ENCODE results near the gene KLHL26.

KLHL26 gene

GRCh38 chr19:18704971-18705370 is 68.1 kb downstream of the KLHL26 start:
- no peaks in the 10 kb centered on the region for H3K36me3 ChIP-seq (ENCODE audit: insufficient read depth, low read length)
- H3K27me3 ChIP-seq (ENCODE audit: insufficient read depth, low read length, poor library complexity): no peaks in the 10 kb centered on the region
- DNase-seq: no peak
- TF ChIP-seq CTCF (IDR thresholded peaks at IDR 0.05; ENCODE audit: borderline replicate concordance, extremely low read depth, low read length, poor library complexity, severe bottlenecking) (no peak), EZH2 (IDR thresholded peaks at IDR 0.05; ENCODE audit: borderline replicate concordance, low read depth, low read length, severe bottlenecking) (no peak)
- peaks cover 7% of the 10 kb centered on the region; the same call in 1 of the 2 replicates for H3K79me2 ChIP-seq (ENCODE audit: insufficient read depth, low read length)
- H2AFZ ChIP-seq (ENCODE audit: low read depth, low read length): no peak overlapping the region
- no peaks in the 10 kb centered on the region for H3K9me3 ChIP-seq (ENCODE audit: insufficient read depth, low read length, severe bottlenecking)
- H3K27ac ChIP-seq (ENCODE audit: low read length): no peak overlapping the region
- no peak overlapping the region for H3K4me2 ChIP-seq (ENCODE audit: insufficient read depth, low read length)
- H3K4me3 ChIP-seq (ENCODE audit: low read depth in 1 of 2, low read length in 2 of 2): no peak overlapping the region
- no peak for ATAC-seq (ENCODE audit: insufficient read depth, low read depth)
- peaks cover 12% of the 10 kb centered on the region for H3K4me1 ChIP-seq (ENCODE audit: insufficient read depth, low read length)
- H4K20me1 ChIP-seq (ENCODE audit: insufficient read depth, low read length): peaks cover 34% of the 10 kb centered on the region
- no peak overlapping the region for H3K9ac ChIP-seq (ENCODE audit: low read depth, low read length)

- Histone ChIP-seq H3K4me1 (ENCODE audit: insufficient read depth, low read length) (no peaks in the 10 kb centered on the region), H3K36me3 (ENCODE audit: insufficient read depth, low read length) (no peaks in the 10 kb centered on the region), H3K9ac (ENCODE audit: low read depth, low read length) (no peak overlapping the region), H3K9me3 (ENCODE audit: insufficient read depth, low read length, severe bottlenecking) (no peaks in the 10 kb centered on the region), H3K4me2 (ENCODE audit: insufficient read depth, low read length) (no peak overlapping the region), H2AFZ (ENCODE audit: low read depth, low read length) (no peak overlapping the region), H3K4me3 (ENCODE audit: low read depth in 1 of 2, low read length in 2 of 2) (no peak overlapping the region), H3K79me2 (ENCODE audit: insufficient read depth, low read length) (peaks cover 10% of the 10 kb centered on the region; the same call in 1 of the 2 replicates), H3K27ac (ENCODE audit: low read length) (no peak overlapping the region), H3K27me3 (ENCODE audit: insufficient read depth, low read length, poor library complexity) (no peaks in the 10 kb centered on the region), H4K20me1 (ENCODE audit: insufficient read depth, low read length) (peaks cover 31% of the 10 kb centered on the region)
- no peak; the same call in 2 of the 3 replicates for ATAC-seq (ENCODE audit: insufficient read depth, low read depth)
- no peak for DNase-seq
- TF ChIP-seq CTCF (IDR thresholded peaks at IDR 0.05; ENCODE audit: borderline replicate concordance, extremely low read depth, low read length, poor library complexity, severe bottlenecking): no peak
Measured at GRCh38 chr19:18708452-18709231, 71.8 kb downstream of the KLHL26 start.

GRCh38 chr19:18709546-18709945 is 72.7 kb downstream of the KLHL26 start:
- Histone ChIP-seq H3K27me3 (ENCODE audit: insufficient read depth, low read length, poor library complexity) (no peaks in the 10 kb centered on the region), H3K4me1 (ENCODE audit: insufficient read depth, low read length) (no peaks in the 10 kb centered on the region), H2AFZ (ENCODE audit: low read depth, low read length) (no peak overlapping the region), H3K4me3 (ENCODE audit: low read depth in 1 of 2, low read length in 2 of 2) (no peak overlapping the region), H4K20me1 (ENCODE audit: insufficient read depth, low read length) (peaks cover 31% of the 10 kb centered on the region), H3K9ac (ENCODE audit: low read depth, low read length) (no peak overlapping the region), H3K27ac (ENCODE audit: low read length) (no peak overlapping the region), H3K36me3 (ENCODE audit: insufficient read depth, low read length) (no peaks in the 10 kb centered on the region), H3K79me2 (ENCODE audit: insufficient read depth, low read length) (peaks cover 10% of the 10 kb centered on the region; the same call in 1 of the 2 replicates), H3K9me3 (ENCODE audit: insufficient read depth, low read length, severe bottlenecking) (no peaks in the 10 kb centered on the region), H3K4me2 (ENCODE audit: insufficient read depth, low read length) (no peak overlapping the region)
- TF ChIP-seq CTCF (IDR thresholded peaks at IDR 0.05; ENCODE audit: borderline replicate concordance, extremely low read depth, low read length, poor library complexity, severe bottlenecking) (no peak), EZH2 (IDR thresholded peaks at IDR 0.05; ENCODE audit: borderline replicate concordance, low read depth, low read length, severe bottlenecking) (no peak)
- no peak for DNase-seq
- no peak for ATAC-seq (ENCODE audit: insufficient read depth, low read depth)

Measured in DND-41 (cell line).